Sciatic nerve (tissue), 2 donors: ENCODE results near the gene TMEM253. TPM values are rescaled to one million over a fixed set of nuclear protein-coding genes. Genes with fewer than 3 reads are reported as not detected.

Experiments
- ATAC-seq: fragments of 200-7000 bp; cut with Tn5 transposase; one replicate; pipeline ENCODE4 v1.9.1; 2020; ENCODE audit warnings: mild to moderate bottlenecking, moderate library complexity
- DNase-seq: peaks from one replicate; pipeline ENCODE4 v3.0.0-alpha.2; 2020; ENCODE audit warnings: low spot score
- intact Hi-C: fragments of 100-400 bp; cut with DNase I; formaldehyde crosslinking; loops from one replicate; pipeline ENCODE4 v1.14.2; 2022
- total RNA-seq: library from RNA; stranded (reverse); fragmentation: NEBNext Ultra II Directional; extraction: Animal tissue kit (Norgen Biotek cat#: 25700); gene quantifications from one replicate; pipeline ENCODE4 v1.2.1, GENCODE V29; 2021
- donor health status: DM: no; HTN: no; CAD: no.
- donor health status: DM: no; HTN: no; CAD: no.

The TMEM253 gene
- total RNA-seq, 1 donor from 2014 or later: 0.62 TPM

GRCh38 chr14:21098892-21099595, 1.8 kb upstream of the TMEM253 start:
- intact Hi-C loops: no loop called here
- ATAC-seq (no peak), DNase-seq (no peak)

- no peak for ATAC-seq
- intact Hi-C loops: no loop called here
- DNase-seq: no peak
Measured at GRCh38 chr14:21099596-21099985, 1.3 kb upstream of the TMEM253 start.

DNA sequence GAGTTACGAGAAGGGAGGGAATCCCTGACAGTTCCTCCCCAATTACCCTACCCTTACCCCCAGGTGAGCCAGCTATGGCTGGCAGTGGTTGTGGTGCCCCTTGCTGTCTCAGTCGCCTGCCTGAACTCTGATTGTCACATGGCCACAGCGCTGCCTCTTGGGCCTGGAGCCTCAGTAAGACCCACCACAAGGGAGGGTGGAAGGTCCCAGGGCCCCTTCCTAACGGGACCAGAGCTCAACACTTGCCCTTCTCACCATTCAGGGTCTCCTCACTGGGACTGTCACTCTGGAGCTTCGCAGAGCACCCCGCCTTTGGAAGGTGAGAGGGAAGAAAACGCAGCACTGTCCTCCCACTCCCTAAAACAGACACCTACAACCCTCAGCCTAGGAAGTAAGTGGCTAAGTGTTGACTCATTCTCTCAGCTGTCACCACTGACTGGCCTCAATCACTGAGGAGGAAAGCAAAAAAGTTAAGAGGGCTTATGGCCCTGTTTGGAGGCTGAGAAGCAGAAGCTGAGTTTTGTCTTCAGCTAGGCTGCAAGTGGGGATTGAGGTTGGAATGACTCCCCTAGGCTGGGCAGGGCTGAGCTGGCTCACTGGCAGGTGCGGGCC, 1.0 kb downstream of the TMEM253 start:
- DNase-seq (no peak), ATAC-seq (no peak)
- intact Hi-C loops: no loop called here

- DNase-seq: no peak
- intact Hi-C loops: no loop called here
- ATAC-seq: no peak
Measured at GRCh38 chr14:21102521-21103410, 1.9 kb downstream of the TMEM253 start.

DNA sequence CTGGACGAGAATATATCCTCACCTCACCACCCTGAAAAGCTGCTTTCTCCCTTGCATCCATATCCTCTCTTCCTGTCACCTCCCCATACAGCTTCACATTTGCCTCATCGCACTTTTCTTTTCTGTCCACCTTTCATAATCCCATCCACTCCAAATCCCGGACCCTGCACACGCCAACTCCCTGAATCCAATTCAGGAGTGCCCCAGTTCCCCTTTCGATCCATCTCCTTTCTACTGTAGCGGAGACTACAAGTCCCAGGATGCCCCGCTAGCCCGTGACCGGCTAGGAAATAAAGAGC, 2.5 kb downstream of the TMEM253 start:
- DNase-seq (no peak), ATAC-seq (no peak)
- intact Hi-C loops: no loop called here

DNA sequence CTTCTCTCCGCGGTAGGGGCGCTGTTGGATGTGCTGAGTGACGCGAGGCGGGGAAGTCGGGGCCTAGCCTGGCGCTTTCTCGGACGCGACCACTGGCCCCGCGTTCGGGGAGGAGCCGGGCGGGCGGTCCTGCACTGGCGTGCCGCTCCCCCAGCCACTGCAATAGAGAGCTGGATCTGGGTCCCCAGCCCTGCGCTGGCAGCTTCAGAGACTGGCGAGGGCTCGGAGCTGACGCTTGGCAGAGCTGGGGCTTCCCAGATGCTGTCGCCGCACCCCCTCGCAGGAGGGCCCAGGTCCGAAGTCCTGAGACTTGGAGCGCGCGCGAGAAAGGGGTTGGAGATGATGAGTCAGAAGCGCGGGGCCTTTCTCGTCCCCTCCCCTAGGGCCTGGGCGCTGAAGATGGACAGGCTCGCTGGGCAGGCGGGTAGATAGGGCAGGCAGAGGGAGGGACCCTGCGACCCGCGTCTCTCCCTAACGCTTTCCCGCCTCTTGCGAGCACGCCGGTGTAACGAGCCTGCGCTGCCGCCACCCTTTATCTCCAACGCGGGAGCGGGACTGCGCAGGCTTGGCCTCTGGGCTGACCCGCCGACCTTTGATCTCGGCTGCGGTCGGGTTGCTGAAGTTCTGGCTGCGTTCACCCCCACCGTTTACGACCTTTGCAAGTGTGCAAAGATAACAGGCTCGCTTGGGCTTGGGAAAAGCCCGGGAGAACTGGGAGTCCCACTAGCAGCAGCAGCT, 3.0 kb downstream of the TMEM253 start:
- DNase-seq: peak; percentile 97
- ATAC-seq: peak; percentile 97
- intact Hi-C loops: no loop called here

- intact Hi-C loops: no loop called here
- ATAC-seq (peak; percentile 83), DNase-seq (peak; percentile 85)
Measured at GRCh38 chr14:21104448-21105060, 3.7 kb downstream of the TMEM253 start.

DNA sequence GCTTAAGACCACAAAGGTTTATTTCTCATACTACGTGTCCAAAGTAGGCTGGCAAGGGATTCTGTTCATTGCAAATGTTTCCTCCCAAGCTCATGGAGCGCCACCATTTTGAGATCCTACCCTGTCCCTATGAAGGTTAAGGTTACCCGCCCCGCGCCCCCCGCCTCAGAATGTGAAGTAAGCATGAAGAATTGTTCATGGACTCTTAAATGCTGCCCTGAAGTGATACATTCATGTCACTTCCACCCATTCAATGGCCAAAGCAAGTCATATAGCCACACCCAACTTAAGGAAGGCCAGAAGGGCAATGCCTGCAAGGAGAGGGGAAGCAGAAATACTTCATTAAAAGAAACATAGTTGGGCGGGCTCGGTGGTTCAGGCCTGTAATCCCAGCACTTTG, 4.2 kb downstream of the TMEM253 start:
- ATAC-seq (no peak), DNase-seq (no peak)
- intact Hi-C loops: no loop called here

DNA sequence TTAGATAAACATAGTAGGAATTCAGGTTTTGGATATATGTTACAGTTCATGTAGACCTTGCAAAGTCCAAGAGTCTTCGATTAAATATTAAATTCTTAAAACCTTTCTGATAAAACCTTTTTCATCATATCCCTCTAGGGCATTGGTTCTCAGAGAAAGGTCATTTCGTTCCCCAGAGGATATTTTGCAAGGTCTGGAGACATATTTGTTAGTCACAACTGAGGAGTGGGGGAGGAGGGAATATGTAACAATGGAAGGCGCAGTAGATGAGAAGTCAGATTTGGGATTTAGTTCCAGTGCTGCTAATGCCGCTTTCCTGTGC, 5.3 kb downstream of the TMEM253 start:
- ATAC-seq (no peak), DNase-seq (no peak)
- intact Hi-C loops: no loop called here

DNA sequence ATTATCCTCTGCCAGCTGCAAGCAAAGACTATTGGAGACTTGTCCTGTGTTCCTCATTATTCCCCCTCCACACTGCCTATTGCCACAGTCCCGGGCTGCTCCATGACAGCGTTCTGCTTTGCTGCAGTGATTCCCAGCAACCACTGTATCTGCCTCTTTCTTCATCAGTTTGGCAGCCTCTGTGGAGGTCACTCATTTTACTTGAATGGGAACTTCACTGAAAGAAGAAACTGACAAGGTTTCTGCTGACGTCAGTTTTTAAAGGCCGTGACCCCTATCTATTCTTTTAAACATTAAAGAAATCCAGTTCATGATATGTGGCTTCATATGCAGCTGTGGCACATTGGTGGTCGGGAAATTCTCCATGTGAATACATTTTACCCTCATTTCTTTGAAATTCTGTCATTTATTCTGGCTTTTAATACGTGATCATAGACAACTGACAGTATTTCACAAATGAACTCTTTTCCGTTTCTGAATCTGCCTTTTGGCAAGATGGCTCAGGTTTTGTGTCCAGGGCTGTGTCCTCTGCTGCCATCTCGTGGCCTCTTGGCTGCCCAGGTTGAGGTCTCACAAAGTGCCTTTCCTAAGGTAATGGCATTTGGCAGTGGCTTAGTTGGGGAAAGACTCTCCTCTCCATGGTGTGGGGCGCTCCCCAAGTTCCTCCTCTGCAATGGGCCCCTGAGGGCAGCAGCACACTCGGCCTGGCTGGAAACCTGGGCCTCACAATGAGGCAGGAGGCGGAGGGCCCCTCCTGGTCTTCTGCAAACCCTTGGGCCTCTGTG, 5.8 kb downstream of the TMEM253 start:
- ATAC-seq: no peak
- intact Hi-C loops: no loop called here
- peak; percentile 88 for DNase-seq

DNA sequence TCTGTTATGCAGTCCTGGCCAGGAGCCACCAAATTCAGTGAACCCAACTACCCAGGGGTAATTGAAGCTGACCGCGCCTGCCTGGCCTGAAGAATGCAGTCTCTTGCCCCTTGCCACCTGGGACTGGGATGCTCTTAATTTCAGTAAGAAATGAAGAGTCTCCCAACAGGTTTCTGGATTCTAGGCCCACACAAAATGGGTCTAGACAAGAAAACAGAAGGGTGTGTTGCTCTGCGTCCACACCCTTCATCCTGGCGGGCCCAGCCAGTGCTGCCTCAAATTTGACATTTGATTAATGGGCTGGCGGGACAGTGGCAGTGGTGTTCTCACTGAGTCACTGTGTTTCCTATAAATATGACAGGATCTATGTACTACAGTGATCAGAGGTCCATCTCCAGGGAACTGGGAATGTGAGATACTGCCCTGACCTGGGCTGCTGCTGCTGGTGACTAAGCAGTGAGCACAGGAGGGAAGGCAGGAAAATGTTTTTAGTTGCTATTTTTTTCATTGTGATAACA, 6.5 kb downstream of the TMEM253 start:
- intact Hi-C loops: no loop called here
- ATAC-seq (no peak), DNase-seq (no peak)

DNA sequence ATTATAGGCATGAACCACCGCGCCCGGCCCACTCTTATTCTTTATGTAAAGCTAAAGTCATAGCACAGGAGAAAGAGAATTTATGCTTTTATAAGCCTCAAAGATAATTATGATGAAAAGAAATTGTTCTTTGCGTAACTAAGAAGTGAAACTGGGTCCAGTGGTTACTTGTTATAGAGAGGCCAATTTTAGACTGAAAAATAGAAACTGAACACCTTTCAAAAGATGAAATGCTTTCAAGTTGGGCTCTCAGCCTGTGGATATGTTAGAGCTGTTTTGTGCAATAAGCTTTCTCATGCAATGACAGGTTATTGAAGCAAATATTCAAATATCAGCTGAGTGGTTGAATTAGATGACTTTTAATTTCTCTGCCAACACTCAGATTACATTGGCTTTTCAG, 7.9 kb downstream of the TMEM253 start:
- intact Hi-C loops: no loop called here
- ATAC-seq: no peak
- no peak for DNase-seq

DNA sequence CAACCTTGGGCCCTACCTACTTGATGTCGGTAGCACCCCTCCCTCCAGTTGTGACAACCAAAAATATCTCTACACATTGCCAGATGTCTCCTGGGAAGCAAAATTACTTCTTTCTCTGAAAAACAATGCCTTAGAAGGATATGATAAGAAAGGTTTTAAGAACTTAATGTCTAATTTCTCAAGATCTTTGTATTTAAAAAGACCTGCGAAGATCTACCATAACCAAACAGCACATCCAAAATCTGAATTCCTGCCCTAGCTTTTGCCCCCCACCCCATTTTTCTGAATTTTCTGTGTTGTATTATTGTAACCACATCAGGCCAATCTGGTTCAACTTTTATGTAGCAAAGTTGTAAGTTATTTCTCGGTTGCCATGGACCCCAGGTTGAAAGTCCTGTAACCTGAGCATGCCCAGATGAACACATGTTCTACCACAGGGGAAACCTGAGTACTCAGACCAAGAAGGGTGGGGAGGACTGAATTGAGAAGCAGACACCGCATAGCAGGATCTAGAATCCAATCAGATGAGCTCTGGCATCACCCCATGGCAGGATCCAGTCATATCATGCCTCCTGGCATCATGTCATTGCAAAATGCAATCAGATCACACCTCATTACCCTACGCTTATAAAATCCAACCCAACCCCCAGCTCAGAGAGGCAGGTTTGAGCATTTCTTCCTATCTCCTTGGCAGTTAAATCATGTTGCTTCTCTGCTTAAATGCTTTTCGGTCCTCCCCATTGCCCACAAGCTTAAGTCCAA, 8.7 kb downstream of the TMEM253 start:
- intact Hi-C loops: no loop called here
- no peak for ATAC-seq

GRCh38 chr14:21112255-21112654, 11.4 kb downstream of the TMEM253 start:
- no peak for ATAC-seq
- DNase-seq: no peak
- intact Hi-C loops: no loop called here

More for the DNA sequence above, 8.7 kb downstream of the TMEM253 start:
- DNase-seq: no peak

DNA sequence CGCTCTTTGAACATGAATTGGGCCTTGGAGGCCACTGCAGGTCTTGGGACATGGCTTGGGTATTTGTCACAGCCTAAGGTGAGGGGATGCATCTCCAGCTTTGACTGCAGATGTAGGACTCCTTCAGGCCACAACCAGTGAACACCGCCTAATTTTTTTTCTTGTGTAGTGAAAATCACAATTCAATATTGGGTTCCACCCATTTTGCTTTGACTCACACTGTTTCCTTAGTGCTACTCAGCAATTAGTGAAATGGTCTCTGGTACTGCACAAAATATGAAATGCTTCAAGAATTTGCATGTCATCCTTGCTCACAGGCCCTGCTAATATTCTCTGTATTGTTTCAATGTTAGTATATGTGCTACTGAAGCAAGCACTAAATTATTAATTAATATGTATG, 12.5 kb downstream of the TMEM253 start:
- DNase-seq (no peak), ATAC-seq (no peak)
- intact Hi-C loops: no loop called here

GRCh38 chr14:21118933-21119332, 18.1 kb downstream of the TMEM253 start:
- intact Hi-C loops: no loop called here
- ATAC-seq (no peak), DNase-seq (no peak)

DNA sequence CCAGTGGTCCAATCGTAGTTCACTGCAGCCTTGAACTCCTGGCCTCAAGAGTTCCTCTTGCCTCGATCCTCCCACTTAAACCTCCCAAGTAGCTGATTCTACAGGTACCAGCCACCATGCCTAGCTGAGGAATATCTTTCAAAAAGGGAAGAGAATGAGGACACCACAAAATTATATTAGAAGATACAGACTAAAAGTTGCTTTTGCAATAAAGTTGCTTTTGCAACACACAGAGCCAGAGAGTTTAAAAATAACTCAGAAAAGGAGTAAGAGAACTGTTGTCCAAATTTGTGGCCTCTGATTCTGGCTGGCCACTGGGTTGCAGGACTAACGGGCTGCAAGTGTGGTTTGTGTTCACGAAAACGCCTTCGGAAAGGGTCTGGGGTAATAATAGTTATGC, 19.8 kb downstream of the TMEM253 start:
- ATAC-seq (no peak), DNase-seq (no peak)
- intact Hi-C loops: no loop called here

DNA sequence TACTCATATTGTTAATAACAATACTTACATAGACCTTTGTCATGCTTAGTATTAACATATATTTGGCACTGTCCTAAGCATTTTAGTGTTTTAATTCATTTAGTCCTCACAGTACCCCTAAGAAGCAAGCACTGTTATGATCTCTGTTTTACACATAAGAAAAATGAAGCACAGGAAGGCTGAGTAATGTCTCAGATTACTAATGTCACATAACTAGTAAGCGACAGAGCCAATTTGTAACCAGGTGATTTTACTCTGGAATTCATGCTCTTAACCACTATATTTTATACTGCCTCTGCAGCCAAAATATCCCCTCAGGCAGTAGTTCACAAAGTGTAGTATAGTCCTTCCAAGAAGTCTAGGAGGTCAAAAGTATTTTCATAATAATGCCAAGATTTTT, 20.3 kb downstream of the TMEM253 start:
- intact Hi-C loops: no loop called here
- DNase-seq (no peak), ATAC-seq (no peak)
